Right lobe of liver (tissue), 6 donors: ENCODE results near the gene DAPK1. TPM values are rescaled to one million over a fixed set of nuclear protein-coding genes. Genes with fewer than 3 reads are reported as not detected.
A peak's percentile ranks its signal among the peaks of the same experiment; 100 is the strongest.

Source experiments
- ATAC-seq, 4 donors: fragments of 200-7000 bp; cut with Tn5 transposase; one replicate each; pipeline ENCODE4 v1.9.1; 2020; ENCODE audit warnings: mild to moderate bottlenecking in 4 of 4, moderate library complexity in 4 of 4
- DNase-seq, 3 donors: peaks; one replicate each; pipeline ENCODE4 v3.0.0-alpha.2; 2020
- H3K27ac ChIP-seq, 3 donors: fragments of 200-600 bp; one replicate each; pipeline ENCODE4 v1.8.0; 2022
- H3K27me3 ChIP-seq, 2 donors: fragments of 200-600 bp; one replicate each; pipeline ENCODE4 v1.8.0; 2022
- H3K36me3 ChIP-seq, 4 donors: fragments of 200-600 bp; sonication (generic) in 1 of 4; one replicate each; pipeline versions ENCODE4 v1.5.1 to v1.8.0; 2017 to 2022; ENCODE audit warnings: control low read depth in 1 of 4
- H3K4me1 ChIP-seq, 4 donors: fragments of 200-600 bp; sonication (generic) in 1 of 4; one replicate each; pipeline versions ENCODE4 v1.5.1 to v1.8.0; 2017 to 2022; ENCODE audit warnings: control low read depth in 1 of 4
- H3K4me3 ChIP-seq, 3 donors: fragments of 200-600 bp; one replicate each; pipeline ENCODE4 v1.8.0; 2022
- H3K9me3 ChIP-seq, 4 donors: fragments of 200-600 bp; sonication (generic) in 1 of 4; one replicate each; pipeline versions ENCODE4 v1.5.1 to v1.8.0; 2017 to 2022; ENCODE audit warnings: control low read depth in 1 of 4
- CTCF ChIP-seq, 4 donors: fragments of 200-600 bp in 3 of 4; fragments of 450-650 bp in 1 of 4; IDR thresholded peaks; one replicate each; pipeline versions ENCODE4 v1.5.1 to v1.8.0; 2016 to 2022; ENCODE audit warnings: antibody characterized with exemption in 4 of 4, mild to moderate bottlenecking in 2 of 4
- POLR2A ChIP-seq: fragments of 450-650 bp; IDR thresholded peaks from one replicate; pipeline ENCODE4 v1.6.1; 2017; ENCODE audit warnings: antibody characterized with exemption, mild to moderate bottlenecking
- WGBS: methylation state at CpG from one replicate; pipeline ENCODE4 v1.1.6; 2018; ENCODE audit warnings: low coverage, low lambda C conversion rate; ENCODE audit not compliant: insufficient coverage; ENCODE audit errors: missing lambda C conversion rate; 5-methylcytosine and 5-hydroxymethylcytosine counted together
- intact Hi-C, 2 donors: fragments of 100-400 bp; cut with DNase I; formaldehyde crosslinking; loops; one replicate each; pipeline versions ENCODE4 v1.11.2 to v1.14.1; 2022
- total RNA-seq, 6 experiments: library from RNA; depleted of rRNA in 2 of 6; stranded (reverse); fragments of >200 nt in 2 of 6; fragmentation: NEBNext Ultra II Directional in 3 of 6; extraction: Animal tissue kit (Norgen Biotek cat#: 25700) in 3 of 6; gene quantifications; one replicate each; pipeline versions ENCODE4 v1.1.0 to v1.2.4, GENCODE V29; 2016 to 2023
- donor health status: DM: no; HTN: yes; CAD: no.
- donor health status: DM: no; HTN: no; CAD: no.
- donor health status: DM: no; HTN: no; CAD: no.
- donor health status: DM: no; HTN: yes; CAD: no.
- donor health status: DM: no; HTN: yes; CAD: no.

DAPK1 gene
- total RNA-seq, 6 experiments from 2014 or later = 17.4 to 55.0 (median 33.9) TPM

- Histone ChIP-seq H3K27ac (peak within 1 kb of the TSS; percentile 96 to 98 (median 97)), H3K36me3 (peaks cover 0 to 34% (median 6%) of the 10 kb centered on the region in 4 donors), H3K27me3 (no peaks in the 10 kb centered on the region), H3K4me1 (peaks cover 0 to 4% (median 0%) of the 10 kb centered on the region in 4 donors), H3K9me3 (no peaks in the 10 kb centered on the region), H3K4me3 (peak within 1 kb of the TSS; percentile 67 to 83 (median 70))
- intact Hi-C loops = no loop called here
- WGBS = 0% methylated on average over 4 of the region's 67 CpGs
- peak; percentile 96 for DNase-seq
- TF ChIP-seq CTCF (IDR thresholded peaks at IDR 0.05) (peak; percentile 32 to 49 (median 42)), POLR2A (peak; percentile 97)
- peak; percentile 91 to 96 (median 94) for ATAC-seq
These were observed 228.4 kb downstream of the DAPK1 start, which contains the start of gene CTSL for GRCh38 chr9:87725900-87726709. TSS of gene CTSL (plus strand) at chr9:87726119. CDS start at chr9:87727604, 1,485 bp downstream.

GRCh38 chr9:87729246-87729645 lies 231.6 kb downstream of the DAPK1 start:
- DNase-seq (no peak), ATAC-seq (no peak)
- H3K4me3 ChIP-seq = peak overlapping the region; percentile 20 to 83 (median 67)
- H3K9me3 ChIP-seq = no peaks in the 10 kb centered on the region
- intact Hi-C loops = no loop called here
- peaks cover 0 to 4% (median 0%) of the 10 kb centered on the region in 4 donors for H3K4me1 ChIP-seq
- peaks cover 0 to 46% (median 6%) of the 10 kb centered on the region in 4 donors for H3K36me3 ChIP-seq
- no peaks in the 10 kb centered on the region for H3K27me3 ChIP-seq
- 78% methylated on average over 2 of the region's 2 CpGs for WGBS
- TF ChIP-seq CTCF (IDR thresholded peaks at IDR 0.05) (no peak), POLR2A (no peak)
- no peak overlapping the region for H3K27ac ChIP-seq

GRCh38 chr9:87731321-87731720 lies 233.7 kb downstream of the DAPK1 start:
- ATAC-seq = no peak
- no peak for DNase-seq
- no peak for TF ChIP-seq POLR2A
- TF ChIP-seq CTCF (IDR thresholded peaks at IDR 0.05) = no peak
- no peak overlapping the region for H3K4me3 ChIP-seq
- WGBS = 91% methylated on average over 2 of the region's 2 CpGs
- intact Hi-C loops = loop anchor here in 1 of 2 donors (10.0 kb wide), 1 partner anchor 73 kb away; no protein-coding TSS in a partner anchor
- peaks cover 0 to 4% (median 0%) of the 10 kb centered on the region in 4 donors for H3K4me1 ChIP-seq
- no peaks in the 10 kb centered on the region for H3K9me3 ChIP-seq
- H3K36me3 ChIP-seq = peaks cover 0 to 46% (median 6%) of the 10 kb centered on the region in 4 donors
- H3K27me3 ChIP-seq = no peaks in the 10 kb centered on the region
- H3K27ac ChIP-seq = no peak overlapping the region

- intact Hi-C loops = loop anchor here in 1 of 2 donors (10.0 kb wide), 1 partner anchor 72 kb away; no protein-coding TSS in a partner anchor
- ATAC-seq (peak in 2 of 4 donors; percentile 22 to 28), DNase-seq (no peak)
- H3K4me3 ChIP-seq = no peak overlapping the region
- TF ChIP-seq POLR2A = no peak
- TF ChIP-seq CTCF (IDR thresholded peaks at IDR 0.05) = no peak
- no peaks in the 10 kb centered on the region for H3K4me1 ChIP-seq
- no peak overlapping the region for H3K27ac ChIP-seq
- peaks cover 0 to 46% (median 6%) of the 10 kb centered on the region in 4 donors for H3K36me3 ChIP-seq
- WGBS = 56% methylated on average over 1 of the region's 1 CpG
- no peaks in the 10 kb centered on the region for H3K9me3 ChIP-seq
- no peaks in the 10 kb centered on the region for H3K27me3 ChIP-seq
These were observed 234.7 kb downstream of the DAPK1 start for GRCh38 chr9:87732344-87732743.
